Measurements from ENCODE around the gene DCTD. TPM values are rescaled to one million over a fixed set of nuclear protein-coding genes. Genes with fewer than 3 reads are reported as not detected.

Gene DCTD
- total and polyA plus RNA-seq, 2 of the 13 experiments (the other 11 are each of a cell fraction or from before 2014, with no cell fraction given), result 85.1 to 95.3 TPM

GRCh38 chr4:182877326-182877883, 39.8 kb downstream of the DCTD start (continued):
- no peak for TF ChIP-seq ZNF431 (CRISPR knock-in tag; IDR thresholded peaks at IDR 0.05; ENCODE audit: borderline replicate concordance, low read depth)
- no peak for TF ChIP-seq ZNF260 (CRISPR knock-in tag; IDR thresholded peaks at IDR 0.05; ENCODE audit: borderline replicate concordance, low read depth)
- TF ChIP-seq THYN1 (CRISPR knock-in tag; IDR thresholded peaks at IDR 0.05; ENCODE audit: borderline replicate concordance, low read depth), result no peak
- no peak for TF ChIP-seq ZSCAN20 (CRISPR knock-in tag; IDR thresholded peaks at IDR 0.05; ENCODE audit: borderline replicate concordance)
- TF ChIP-seq ZFYVE20 (CRISPR knock-in tag; IDR thresholded peaks at IDR 0.05; ENCODE audit: borderline replicate concordance, low read depth), result no peak
- TF ChIP-seq ZNF512B (CRISPR knock-in tag; IDR thresholded peaks at IDR 0.05; ENCODE audit: borderline replicate concordance), result no peak; the same call in 1 of the 2 replicates
- TF ChIP-seq MXD4 (CRISPR knock-in tag; IDR thresholded peaks at IDR 0.05), result peak; percentile 51; the same call in 1 of the 2 replicates
- no peak for TF ChIP-seq CEBPB (IDR thresholded peaks at IDR 0.05; ENCODE audit: borderline replicate concordance, low read depth, low read length)
- TF ChIP-seq ZNF672 (CRISPR knock-in tag; IDR thresholded peaks at IDR 0.05), result no peak
- no peak; the same call in 1 of the 2 replicates for TF ChIP-seq ZMAT3 (CRISPR knock-in tag; conservative IDR thresholded peaks at IDR 0.05)
- no peak for TF ChIP-seq PRMT3 (CRISPR knock-in tag; IDR thresholded peaks at IDR 0.05; ENCODE audit: borderline replicate concordance, low read depth)
- 0 out of 2 replicates have a peak, but pooled peaks have one; percentile 62 for TF ChIP-seq AKAP8 (CRISPR knock-in tag; IDR thresholded peaks at IDR 0.05)
- no peak for TF ChIP-seq FLYWCH1 (CRISPR knock-in tag; IDR thresholded peaks at IDR 0.05)
- no peak for TF ChIP-seq NFYC (CRISPR knock-in tag; IDR thresholded peaks at IDR 0.05)
- TF ChIP-seq ZNF460 (CRISPR knock-in tag; IDR thresholded peaks at IDR 0.05; ENCODE audit: borderline replicate concordance), result no peak
- TF ChIP-seq ZC3H13 (CRISPR knock-in tag; IDR thresholded peaks at IDR 0.05), result 0 out of 2 replicates have a peak, but pooled peaks have one; percentile 23
- no peak; the same call in 1 of the 2 replicates for TF ChIP-seq HMG20B (CRISPR knock-in tag; conservative IDR thresholded peaks at IDR 0.05)
- no peak for TF ChIP-seq HIVEP1 (CRISPR knock-in tag; IDR thresholded peaks at IDR 0.05)
- TF ChIP-seq ZNF616 (CRISPR knock-in tag; IDR thresholded peaks at IDR 0.05; ENCODE audit: low read depth), result no peak
- no peak for TF ChIP-seq ARNT2 (CRISPR knock-in tag; IDR thresholded peaks at IDR 0.05; ENCODE audit: low read depth)
- no peak for TF ChIP-seq ZNF343 (CRISPR knock-in tag; IDR thresholded peaks at IDR 0.05)
- TF ChIP-seq MLX (CRISPR knock-in tag; IDR thresholded peaks at IDR 0.05), result peak; percentile 73
- peak; percentile 36 for TF ChIP-seq NR2F6 (IDR thresholded peaks at IDR 0.05)
- TF ChIP-seq NR2F6 (CRISPR knock-in tag; IDR thresholded peaks at IDR 0.05), result peak; percentile 67; the same call in 1 of the 2 replicates
- peak; percentile 26; the same call in 1 of the 2 replicates for TF ChIP-seq ZSCAN21 (CRISPR knock-in tag; IDR thresholded peaks at IDR 0.05; ENCODE audit: borderline replicate concordance)
- no peak for TF ChIP-seq ZNF724P (CRISPR knock-in tag; IDR thresholded peaks at IDR 0.05; ENCODE audit: borderline replicate concordance)
- no peak for TF ChIP-seq ZNF484 (CRISPR knock-in tag; IDR thresholded peaks at IDR 0.05; ENCODE audit: borderline replicate concordance, low read depth)
- no peak for TF ChIP-seq MXD3 (CRISPR knock-in tag; IDR thresholded peaks at IDR 0.05)
- TF ChIP-seq ZNF12 (CRISPR knock-in tag; IDR thresholded peaks at IDR 0.05), result peak; percentile 75; the same call in 1 of the 2 replicates

Measured in HepG2 (cell line).